Measurements from ENCODE around the gene SAMD3.

The SAMD3 gene

DNA sequence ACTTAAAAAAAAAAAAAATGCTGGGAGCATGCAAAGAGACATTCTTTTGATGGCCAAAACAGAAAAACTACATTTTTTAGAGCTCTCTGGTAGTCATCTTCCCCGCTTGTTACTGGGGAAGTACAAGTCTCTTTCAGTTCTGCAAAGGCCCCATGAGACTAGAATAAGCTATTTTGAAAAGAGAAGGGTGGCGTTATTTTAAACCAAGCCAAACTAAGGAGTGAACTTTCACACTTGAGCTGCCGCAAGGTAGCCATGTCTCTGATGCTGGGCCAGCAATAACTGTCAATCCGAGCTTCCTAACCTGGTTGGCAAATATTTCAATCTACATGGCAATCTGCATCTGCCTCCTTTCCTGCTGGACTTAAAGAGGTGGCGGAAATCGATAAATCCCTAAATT, 107.7 kb downstream of the SAMD3 start:
- CTCF ChIA-PET, result interaction anchor here (0.7 to 1.8 kb wide), 3 partner anchors 8 to 108 kb away, joined by 3 to 4 read pairs (median 4); no protein-coding TSS in a partner anchor
- TF ChIP-seq, protein P1, sequence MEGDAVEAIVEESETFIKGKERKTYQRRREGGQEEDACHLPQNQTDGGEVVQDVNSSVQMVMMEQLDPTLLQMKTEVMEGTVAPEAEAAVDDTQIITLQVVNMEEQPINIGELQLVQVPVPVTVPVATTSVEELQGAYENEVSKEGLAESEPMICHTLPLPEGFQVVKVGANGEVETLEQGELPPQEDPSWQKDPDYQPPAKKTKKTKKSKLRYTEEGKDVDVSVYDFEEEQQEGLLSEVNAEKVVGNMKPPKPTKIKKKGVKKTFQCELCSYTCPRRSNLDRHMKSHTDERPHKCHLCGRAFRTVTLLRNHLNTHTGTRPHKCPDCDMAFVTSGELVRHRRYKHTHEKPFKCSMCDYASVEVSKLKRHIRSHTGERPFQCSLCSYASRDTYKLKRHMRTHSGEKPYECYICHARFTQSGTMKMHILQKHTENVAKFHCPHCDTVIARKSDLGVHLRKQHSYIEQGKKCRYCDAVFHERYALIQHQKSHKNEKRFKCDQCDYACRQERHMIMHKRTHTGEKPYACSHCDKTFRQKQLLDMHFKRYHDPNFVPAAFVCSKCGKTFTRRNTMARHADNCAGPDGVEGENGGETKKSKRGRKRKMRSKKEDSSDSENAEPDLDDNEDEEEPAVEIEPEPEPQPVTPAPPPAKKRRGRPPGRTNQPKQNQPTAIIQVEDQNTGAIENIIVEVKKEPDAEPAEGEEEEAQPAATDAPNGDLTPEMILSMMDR (IDR thresholded peaks at IDR 0.05; ENCODE audit: control extremely low read depth, extremely low read depth, low read depth, missing control alignments), result no peak
- DNase-seq (ENCODE audit: extremely low spot score), result peak; percentile 58
- POLR2A ChIA-PET, result interaction anchor here (0.7 kb wide), 1 partner anchor 37 kb away, joined by 3 read pairs; no protein-coding TSS in a partner anchor

DNA sequence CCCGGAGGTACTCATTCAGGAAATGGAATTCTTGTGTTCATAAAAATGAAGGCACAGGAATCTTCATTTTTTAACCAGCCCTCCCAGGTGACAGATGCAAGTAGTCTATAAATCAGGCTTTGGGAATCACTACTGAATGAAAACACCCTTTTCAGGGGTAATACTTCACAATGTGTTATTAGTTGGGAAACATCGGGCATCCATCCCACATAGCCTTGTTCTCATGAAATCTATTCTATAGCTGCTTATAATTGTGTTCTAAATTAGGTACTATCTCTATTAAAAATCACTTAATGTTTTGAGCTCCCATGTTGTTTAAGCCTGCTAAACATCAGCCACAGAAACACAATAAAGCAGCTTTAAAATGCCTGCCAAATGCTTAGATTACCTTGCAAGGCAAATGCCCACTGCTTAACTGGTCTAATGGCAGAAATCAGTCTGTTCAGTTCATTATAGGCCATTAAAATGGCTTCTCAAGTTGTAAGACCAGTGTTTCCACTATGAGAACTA, 109.5 kb downstream of the SAMD3 start:
- POLR2A ChIA-PET, result no interaction called here
- CTCF ChIA-PET, result interaction anchor here (2.7 to 3.6 kb wide), 2 partner anchors 10 to 17 kb away, joined by 8 to 14 read pairs; no protein-coding TSS in a partner anchor
- TF ChIP-seq, protein P1 (IDR thresholded peaks at IDR 0.05; ENCODE audit: control extremely low read depth, extremely low read depth, low read depth, missing control alignments), result no peak
- no peak for DNase-seq (ENCODE audit: extremely low spot score)

DNA sequence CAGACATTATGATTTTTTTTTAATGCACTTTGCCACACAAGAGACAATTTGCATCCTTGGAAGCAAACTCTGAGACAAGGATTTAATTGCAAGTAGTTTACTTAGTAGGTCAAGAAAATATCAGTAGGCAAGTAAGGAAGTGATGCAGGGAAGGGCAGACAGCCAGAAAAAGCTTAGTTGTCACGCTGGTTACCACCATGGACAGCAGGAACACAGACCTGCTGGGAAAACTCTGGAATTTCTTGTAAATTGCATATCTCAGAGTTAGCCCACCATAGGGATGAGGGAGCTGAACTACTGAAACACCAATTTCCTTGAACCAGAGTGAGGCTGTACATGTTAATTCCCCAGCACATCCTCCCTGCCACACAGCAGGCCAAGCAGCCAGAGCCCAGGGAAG, 111.7 kb downstream of the SAMD3 start:
- ChIA-PET POLR2A (no interaction called here), CTCF (interaction anchor here (3.6 kb wide), 1 partner anchor 8 kb away, joined by 14 read pairs; no protein-coding TSS in a partner anchor)
- TF ChIP-seq, protein P1 (IDR thresholded peaks at IDR 0.05; ENCODE audit: control extremely low read depth, extremely low read depth, low read depth, missing control alignments), result no peak
- DNase-seq (ENCODE audit: extremely low spot score), result no peak

DNA sequence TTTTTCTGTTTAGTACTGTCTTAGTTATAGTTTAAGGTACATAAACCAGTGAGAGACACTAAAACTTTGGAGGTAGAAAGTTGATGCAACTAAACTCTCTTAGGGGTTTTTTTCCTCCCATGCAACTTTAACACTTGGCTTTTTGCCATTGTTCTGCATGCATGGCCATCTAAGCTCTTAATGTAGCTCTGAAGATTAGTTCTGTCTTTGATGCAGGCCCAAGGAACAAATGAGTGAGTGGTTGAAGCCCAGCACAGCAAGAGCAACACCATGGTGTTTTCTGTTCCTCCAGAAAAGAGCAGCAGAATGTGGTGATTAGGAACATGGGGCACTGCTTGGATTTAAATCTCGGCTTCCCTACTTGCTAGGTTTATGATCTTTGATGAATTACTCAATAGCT, 115.0 kb downstream of the SAMD3 start:
- DNase-seq (ENCODE audit: extremely low spot score), result no peak
- POLR2A ChIA-PET, result no interaction called here
- TF ChIP-seq, protein P1 (IDR thresholded peaks at IDR 0.05; ENCODE audit: control extremely low read depth, extremely low read depth, low read depth, missing control alignments), result no peak
- CTCF ChIA-PET, result interaction anchor here (0.8 to 1.2 kb wide), 2 partner anchors 11 to 16 kb away, joined by 3 read pairs; no protein-coding TSS in a partner anchor

DNA sequence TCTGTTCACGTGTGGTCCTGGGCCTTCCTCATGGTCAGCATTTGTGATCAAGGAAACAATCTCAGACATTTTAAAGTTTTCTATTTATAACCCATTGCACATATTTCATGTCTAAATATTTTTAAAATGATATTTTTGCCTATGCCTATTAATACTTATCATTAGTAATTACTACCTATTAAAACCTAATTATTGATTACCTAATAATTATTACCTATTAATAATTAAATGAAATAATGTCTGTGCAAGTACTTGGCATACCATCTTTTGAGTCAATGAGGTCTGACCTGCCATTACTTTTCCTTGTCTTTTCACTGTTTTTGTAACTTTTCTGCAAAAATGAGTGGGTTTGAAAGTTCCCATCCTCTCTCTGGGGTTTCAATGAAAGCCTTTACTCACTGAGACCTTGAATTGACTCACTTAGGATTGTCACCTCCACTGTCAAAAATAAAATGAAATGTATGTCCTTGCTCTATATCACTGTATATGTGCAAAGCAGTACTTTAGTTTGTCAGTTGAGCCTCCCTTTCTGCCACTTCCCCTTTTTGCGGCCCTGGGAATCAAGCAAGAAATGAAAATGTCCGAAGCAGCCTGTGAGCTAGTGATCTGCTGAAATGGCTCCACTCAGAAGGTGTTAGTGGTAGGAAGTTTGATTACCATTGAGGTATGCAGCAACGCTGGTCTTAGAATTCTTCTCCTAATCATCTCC, 116.6 kb downstream of the SAMD3 start:
- POLR2A ChIA-PET, result no interaction called here
- TF ChIP-seq, protein P1 (IDR thresholded peaks at IDR 0.05; ENCODE audit: control extremely low read depth, extremely low read depth, low read depth, missing control alignments), result no peak
- peak; percentile 28 for DNase-seq (ENCODE audit: extremely low spot score)
- CTCF ChIA-PET, result no interaction called here

DNA sequence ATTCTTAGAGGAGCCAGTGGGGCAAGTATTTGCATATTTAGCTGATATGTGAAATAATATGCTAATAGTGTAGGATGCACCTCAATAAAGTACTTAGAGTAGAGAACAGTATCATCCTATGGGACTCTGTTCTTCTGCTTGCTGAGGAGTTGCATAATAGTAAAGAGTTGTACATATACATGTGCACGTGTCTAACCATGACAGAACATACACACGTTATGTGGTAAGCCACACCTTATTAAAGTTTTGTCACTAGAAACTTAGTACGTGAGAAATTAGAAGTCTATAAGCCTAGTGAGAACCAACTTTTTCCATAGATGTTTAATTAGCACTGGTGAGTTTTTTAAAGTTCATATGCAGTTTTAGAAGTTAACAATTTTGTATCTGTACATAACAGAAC, 123.6 kb downstream of the SAMD3 start:
- ChIA-PET CTCF (no interaction called here), POLR2A (no interaction called here)
- no peak for DNase-seq (ENCODE audit: extremely low spot score)
- TF ChIP-seq, protein P1 (IDR thresholded peaks at IDR 0.05; ENCODE audit: control extremely low read depth, extremely low read depth, low read depth, missing control alignments), result no peak
